DOHH2 (cell line): ENCODE data around the gene HSPB7.

Experiments
- EZH2phosphoT487 ChIP-seq: fragments of 200-600 bp; sonication (generic); IDR thresholded peaks from 2 replicates; pipeline ENCODE4 v1.6.1; 2017; ENCODE audit warnings: borderline replicate concordance, mild to moderate bottlenecking, antibody characterized with exemption, low read length, moderate library complexity, mixed read lengths
- TF ChIP-seq, protein P1 (sequence below): fragments of 200-600 bp; sonication (generic); IDR thresholded peaks from one replicate; pipeline ENCODE4 v1.5.1; 2014; ENCODE audit warnings: antibody characterized with exemption, mild to moderate bottlenecking, low read depth, low read length; ENCODE audit not compliant: poor library complexity, severe bottlenecking

DNA sequence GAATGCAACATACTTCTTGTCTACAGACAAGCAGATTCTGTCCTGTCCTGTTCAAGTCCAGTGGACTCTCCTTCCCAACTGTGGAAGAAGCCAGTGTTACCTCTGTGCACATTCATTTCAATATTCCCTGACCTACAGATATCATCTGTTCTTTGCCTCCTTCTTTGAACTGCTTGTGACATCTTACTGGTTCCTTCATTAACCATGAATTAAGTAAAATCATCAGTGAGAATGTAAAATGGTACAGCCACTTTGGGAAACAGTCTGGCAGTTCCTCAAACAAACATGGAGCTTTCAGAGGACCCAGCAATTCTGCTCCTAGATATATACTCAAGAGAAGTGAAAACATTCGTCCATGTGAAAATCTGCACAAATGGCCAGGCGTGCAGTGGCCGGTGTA, 7.0 kb downstream of the HSPB7 start:
- TF ChIP-seq, protein P1, sequence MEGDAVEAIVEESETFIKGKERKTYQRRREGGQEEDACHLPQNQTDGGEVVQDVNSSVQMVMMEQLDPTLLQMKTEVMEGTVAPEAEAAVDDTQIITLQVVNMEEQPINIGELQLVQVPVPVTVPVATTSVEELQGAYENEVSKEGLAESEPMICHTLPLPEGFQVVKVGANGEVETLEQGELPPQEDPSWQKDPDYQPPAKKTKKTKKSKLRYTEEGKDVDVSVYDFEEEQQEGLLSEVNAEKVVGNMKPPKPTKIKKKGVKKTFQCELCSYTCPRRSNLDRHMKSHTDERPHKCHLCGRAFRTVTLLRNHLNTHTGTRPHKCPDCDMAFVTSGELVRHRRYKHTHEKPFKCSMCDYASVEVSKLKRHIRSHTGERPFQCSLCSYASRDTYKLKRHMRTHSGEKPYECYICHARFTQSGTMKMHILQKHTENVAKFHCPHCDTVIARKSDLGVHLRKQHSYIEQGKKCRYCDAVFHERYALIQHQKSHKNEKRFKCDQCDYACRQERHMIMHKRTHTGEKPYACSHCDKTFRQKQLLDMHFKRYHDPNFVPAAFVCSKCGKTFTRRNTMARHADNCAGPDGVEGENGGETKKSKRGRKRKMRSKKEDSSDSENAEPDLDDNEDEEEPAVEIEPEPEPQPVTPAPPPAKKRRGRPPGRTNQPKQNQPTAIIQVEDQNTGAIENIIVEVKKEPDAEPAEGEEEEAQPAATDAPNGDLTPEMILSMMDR = no peak
- no peak for TF ChIP-seq EZH2phosphoT487
